ENCODE measurements around the gene COX5A. TPM values are rescaled to one million over a fixed set of nuclear protein-coding genes. Genes with fewer than 3 reads are reported as not detected.
"Not testable (repeated sequence)": the region's sequence is repeated elsewhere in the genome, so short reads cannot be mapped to it uniquely, and the experiment has no call there.

Gene COX5A
- total RNA-seq, 1 donor from 2014 or later, result 207 TPM

GRCh38 chr15:74896316-74896715 lies 41.6 kb downstream of the COX5A start:
- H3K9me3 Mint-ChIP-seq (ENCODE audit: unreplicated experiment), result no peaks in the 10 kb centered on the region
- Histone ChIP-seq H4K20me1 (ENCODE audit: insufficient read depth, low read length) (peaks cover 11% of the 10 kb centered on the region), H3K79me2 (ENCODE audit: insufficient read depth, low read length) (peaks cover 4% of the 10 kb centered on the region), H2AFZ (ENCODE audit: low read depth, low read length) (no peak overlapping the region), H3K4me1 (ENCODE audit: insufficient read depth, low read length) (no peaks in the 10 kb centered on the region), H3K27me3 (ENCODE audit: insufficient read depth, low read length) (no peaks in the 10 kb centered on the region), H3K4me2 (ENCODE audit: low read length) (no peak overlapping the region), H3K9me3 (ENCODE audit: insufficient read depth, low read depth, low read length) (no peaks in the 10 kb centered on the region), H3K9ac (ENCODE audit: low read length) (no peak overlapping the region), H3K27ac (ENCODE audit: low read depth, low read length) (no peak overlapping the region), H3K36me3 (ENCODE audit: insufficient read depth, low read length) (peaks cover 18% of the 10 kb centered on the region), H3K4me3 (ENCODE audit: insufficient read depth, low read depth, low read length) (no peak overlapping the region)
- H3K27ac Mint-ChIP-seq (ENCODE audit: unreplicated experiment), result no peak overlapping the region
- no peak for TF ChIP-seq EZH2 (IDR thresholded peaks at IDR 0.05; ENCODE audit: insufficient read depth, low read length)
- TF ChIP-seq CTCF (IDR thresholded peaks at IDR 0.05; ENCODE audit: insufficient read depth, low read depth, low read length), result no peak
- H3K36me3 Mint-ChIP-seq (ENCODE audit: low read depth, unreplicated experiment), result peaks cover 19% of the 10 kb centered on the region
- DNase-seq (ENCODE audit: low read depth) (no peak), FAIRE-seq (no peak)
- H3K4me3 Mint-ChIP-seq (ENCODE audit: unreplicated experiment), result no peak overlapping the region
- H3K27me3 Mint-ChIP-seq (ENCODE audit: low read depth, unreplicated experiment), result no peaks in the 10 kb centered on the region
- H3K4me1 Mint-ChIP-seq (ENCODE audit: low read depth, unreplicated experiment), result no peaks in the 10 kb centered on the region

- Mint-ChIP-seq H3K4me3 (ENCODE audit: unreplicated experiment) (no peak overlapping the region), H3K9me3 (ENCODE audit: unreplicated experiment) (no peaks in the 10 kb centered on the region), H3K27ac (ENCODE audit: unreplicated experiment) (no peak overlapping the region), H3K27me3 (ENCODE audit: low read depth, unreplicated experiment) (no peaks in the 10 kb centered on the region), H3K36me3 (ENCODE audit: low read depth, unreplicated experiment) (peaks cover 19% of the 10 kb centered on the region), H3K4me1 (ENCODE audit: low read depth, unreplicated experiment) (peaks cover 2% of the 10 kb centered on the region)
- DNase-seq (ENCODE audit: low read depth), result no peak
- H3K9ac ChIP-seq (ENCODE audit: low read length), result no peak overlapping the region
- H3K4me3 ChIP-seq (ENCODE audit: insufficient read depth, low read depth, low read length), result no peak overlapping the region
- H3K27me3 ChIP-seq (ENCODE audit: insufficient read depth, low read length), result no peaks in the 10 kb centered on the region
- no peaks in the 10 kb centered on the region for H3K9me3 ChIP-seq (ENCODE audit: insufficient read depth, low read depth, low read length)
- no peak for FAIRE-seq
- H2AFZ ChIP-seq (ENCODE audit: low read depth, low read length), result no peak overlapping the region
- no peak for TF ChIP-seq EZH2 (IDR thresholded peaks at IDR 0.05; ENCODE audit: insufficient read depth, low read length)
- TF ChIP-seq CTCF (IDR thresholded peaks at IDR 0.05; ENCODE audit: insufficient read depth, low read depth, low read length), result no peak
- peaks cover 14% of the 10 kb centered on the region for H3K36me3 ChIP-seq (ENCODE audit: insufficient read depth, low read length)
- no peak overlapping the region for H3K4me2 ChIP-seq (ENCODE audit: low read length)
- H3K27ac ChIP-seq (ENCODE audit: low read depth, low read length), result no peak overlapping the region
- H3K79me2 ChIP-seq (ENCODE audit: insufficient read depth, low read length), result peaks cover 5% of the 10 kb centered on the region
- H3K4me1 ChIP-seq (ENCODE audit: insufficient read depth, low read length), result peaks cover 1% of the 10 kb centered on the region
- H4K20me1 ChIP-seq (ENCODE audit: insufficient read depth, low read length), result peaks cover 6% of the 10 kb centered on the region
These were observed 42.0 kb downstream of the COX5A start for GRCh38 chr15:74895830-74896229.

GRCh38 chr15:74894383-74894782 lies 43.5 kb downstream of the COX5A start:
- not testable (repeated sequence) for H2AFZ ChIP-seq (ENCODE audit: low read depth, low read length); H3K9me3 ChIP-seq (ENCODE audit: insufficient read depth, low read depth, low read length); H3K27me3 Mint-ChIP-seq (ENCODE audit: low read depth, unreplicated experiment); H3K9me3 Mint-ChIP-seq (ENCODE audit: unreplicated experiment); DNase-seq (ENCODE audit: low read depth); H3K4me2 ChIP-seq (ENCODE audit: low read length); H3K36me3 ChIP-seq (ENCODE audit: insufficient read depth, low read length); H4K20me1 ChIP-seq (ENCODE audit: insufficient read depth, low read length); FAIRE-seq; H3K27me3 ChIP-seq (ENCODE audit: insufficient read depth, low read length); H3K27ac Mint-ChIP-seq (ENCODE audit: unreplicated experiment); H3K4me1 Mint-ChIP-seq (ENCODE audit: low read depth, unreplicated experiment); H3K4me3 ChIP-seq (ENCODE audit: insufficient read depth, low read depth, low read length); H3K27ac ChIP-seq (ENCODE audit: low read depth, low read length); H3K4me3 Mint-ChIP-seq (ENCODE audit: unreplicated experiment); H3K9ac ChIP-seq (ENCODE audit: low read length)
- peaks cover 10% of the 10 kb centered on the region for H3K4me1 ChIP-seq (ENCODE audit: insufficient read depth, low read length)
- peaks cover 10% of the 10 kb centered on the region for H3K79me2 ChIP-seq (ENCODE audit: insufficient read depth, low read length)
- H3K36me3 Mint-ChIP-seq (ENCODE audit: low read depth, unreplicated experiment), result peaks cover 13% of the 10 kb centered on the region

All from astrocyte (in vitro differentiated cells and primary cell).